ENCODE measurements around the gene CDC16. TPM values are rescaled to one million over a fixed set of nuclear protein-coding genes. Genes with fewer than 3 reads are reported as not detected.
A peak's percentile ranks its signal among the peaks of the same experiment; 100 is the strongest.
"Not testable (repeated sequence)": the region's sequence is repeated elsewhere in the genome, so short reads cannot be mapped to it uniquely, and the experiment has no call there.

CDC16 gene
- total RNA-seq, 1 donor from 2014 or later: 40.7 TPM

GRCh38 chr13:114226699-114227323 is 7.9 kb upstream of the CDC16 start:
- peak; percentile 32 for DNase-seq (ENCODE audit: low read depth, low spot score)

GRCh38 chr13:114227528-114227927 is 7.2 kb upstream of the CDC16 start:
- no peak for DNase-seq (ENCODE audit: low read depth, low spot score)

- no peak for DNase-seq (ENCODE audit: low read depth, low spot score)
These were observed 6.5 kb upstream of the CDC16 start for GRCh38 chr13:114228176-114228575.

- DNase-seq (ENCODE audit: low read depth, low spot score): no peak
These were observed 5.2 kb upstream of the CDC16 start for GRCh38 chr13:114229506-114229905.

- DNase-seq (ENCODE audit: low read depth, low spot score): no peak
These were observed 4.6 kb upstream of the CDC16 start for GRCh38 chr13:114230117-114230516.

GRCh38 chr13:114230575-114230974 is 4.1 kb upstream of the CDC16 start:
- DNase-seq (ENCODE audit: low read depth, low spot score): no peak

- no peak for DNase-seq (ENCODE audit: low read depth, low spot score)
These were observed 2.8 kb upstream of the CDC16 start for GRCh38 chr13:114231886-114232285.

GRCh38 chr13:114234266-114234644 is 442 bp upstream of the CDC16 start:
- no peak for DNase-seq (ENCODE audit: low read depth, low spot score)

- DNase-seq (ENCODE audit: low read depth, low spot score): no peak
These were observed 1.0 kb downstream of the CDC16 start for GRCh38 chr13:114235697-114236096.

GRCh38 chr13:114236227-114236626 is 1.5 kb downstream of the CDC16 start:
- DNase-seq (ENCODE audit: low read depth, low spot score): no peak

GRCh38 chr13:114237415-114238112 is 2.9 kb downstream of the CDC16 start:
- DNase-seq (ENCODE audit: low read depth, low spot score): no peak

GRCh38 chr13:114241918-114242317 is 7.2 kb downstream of the CDC16 start:
- DNase-seq (ENCODE audit: low read depth, low spot score): no peak

- no peak for DNase-seq (ENCODE audit: low read depth, low spot score)
These were observed 9.3 kb downstream of the CDC16 start for GRCh38 chr13:114243971-114244370.

- DNase-seq (ENCODE audit: low read depth, low spot score): no peak
These were observed 9.9 kb downstream of the CDC16 start for GRCh38 chr13:114244637-114245036.

GRCh38 chr13:114248011-114248410 is 13.3 kb downstream of the CDC16 start:
- DNase-seq (ENCODE audit: low read depth, low spot score): no peak

- no peak for DNase-seq (ENCODE audit: low read depth, low spot score)
These were observed 14.4 kb downstream of the CDC16 start for GRCh38 chr13:114249077-114249476.

GRCh38 chr13:114251639-114252440 is 17.1 kb downstream of the CDC16 start:
- DNase-seq (ENCODE audit: low read depth, low spot score): not testable (repeated sequence)

GRCh38 chr13:114256547-114256946 is 21.9 kb downstream of the CDC16 start:
- no peak for DNase-seq (ENCODE audit: low read depth, low spot score)

GRCh38 chr13:114257014-114257413 is 22.3 kb downstream of the CDC16 start:
- no peak for DNase-seq (ENCODE audit: low read depth, low spot score)

- no peak for DNase-seq (ENCODE audit: low read depth, low spot score)
These were observed 23.9 kb downstream of the CDC16 start for GRCh38 chr13:114258589-114258988.

- no peak for DNase-seq (ENCODE audit: low read depth, low spot score)
These were observed 24.7 kb downstream of the CDC16 start for GRCh38 chr13:114259374-114259773.

GRCh38 chr13:114259974-114260373 is 25.3 kb downstream of the CDC16 start:
- DNase-seq (ENCODE audit: low read depth, low spot score): no peak
